H54 (cell line): Measurements from ENCODE around the gene AEBP2.

Experiments used
- DNase-seq: peaks from one replicate; pipeline ENCODE4 v3.0.0; 2011; ENCODE audit warnings: low spot score, mixed read lengths; ENCODE audit not compliant: insufficient read length
- FAIRE-seq: peaks from 3 replicates; lab custom pipeline; 2011; peaks lifted over from hg19 to GRCh38; lab: Jason Lieb, UNC
- POLR2A ChIP-seq: IDR thresholded peaks from 2 replicates; pipeline ENCODE4 v1.6.1; 2011; ENCODE audit warnings: low read depth, mild to moderate bottlenecking, low read length

Gene AEBP2

GRCh38 chr12:19431407-19432308 is 7.6 kb upstream of the AEBP2 start:
- FAIRE-seq, result no peak
- DNase-seq, result no peak
- TF ChIP-seq POLR2A, result no peak

DNA sequence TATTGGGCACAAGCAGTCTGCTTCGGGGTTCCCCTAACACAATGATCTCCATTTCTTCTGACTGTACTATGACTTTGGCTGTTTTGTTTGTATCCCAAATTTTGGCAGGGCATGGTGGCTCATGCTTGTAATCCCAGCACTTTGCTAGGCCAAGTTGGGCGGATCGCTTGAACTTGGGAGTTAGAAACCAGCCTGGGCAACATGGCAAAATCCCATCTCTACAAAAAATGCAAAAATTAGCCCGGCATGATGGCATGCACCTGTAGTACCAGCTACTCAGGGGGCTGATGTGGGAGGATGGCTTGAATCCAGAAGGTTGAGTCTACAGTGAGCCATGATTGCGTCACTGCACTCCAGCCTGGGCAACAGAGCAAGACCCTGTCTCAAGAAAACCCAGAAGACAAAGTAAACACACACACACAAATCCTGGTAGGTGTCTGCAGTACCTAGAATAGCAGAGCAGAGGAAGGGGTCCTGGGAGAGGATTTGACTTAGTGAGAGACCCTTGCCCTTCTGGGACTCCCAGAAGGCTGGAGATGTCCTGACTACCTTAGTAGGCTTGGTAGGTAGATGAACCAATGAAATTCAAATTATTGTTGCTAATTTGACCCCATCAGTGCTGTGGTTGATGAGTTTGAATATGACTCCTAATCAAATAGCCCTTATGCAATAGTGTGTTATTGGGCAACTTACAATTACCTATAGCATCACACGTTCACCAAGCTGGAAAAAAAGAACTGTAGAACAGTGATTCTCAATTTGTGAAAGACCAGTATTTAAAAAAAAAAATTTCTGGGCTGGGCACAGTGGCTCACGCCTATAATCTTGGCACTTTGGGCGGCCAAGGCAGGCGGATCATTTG is 6.8 kb upstream of the AEBP2 start:
- no peak for FAIRE-seq
- TF ChIP-seq POLR2A, result no peak
- no peak for DNase-seq

- DNase-seq (no peak), FAIRE-seq (no peak)
- TF ChIP-seq POLR2A, result no peak
Observed at GRCh38 chr12:19434538-19434937, 4.8 kb upstream of the AEBP2 start.

- TF ChIP-seq POLR2A, result no peak
- FAIRE-seq (no peak), DNase-seq (no peak)
Observed at GRCh38 chr12:19435831-19436497, 3.3 kb upstream of the AEBP2 start.

DNA sequence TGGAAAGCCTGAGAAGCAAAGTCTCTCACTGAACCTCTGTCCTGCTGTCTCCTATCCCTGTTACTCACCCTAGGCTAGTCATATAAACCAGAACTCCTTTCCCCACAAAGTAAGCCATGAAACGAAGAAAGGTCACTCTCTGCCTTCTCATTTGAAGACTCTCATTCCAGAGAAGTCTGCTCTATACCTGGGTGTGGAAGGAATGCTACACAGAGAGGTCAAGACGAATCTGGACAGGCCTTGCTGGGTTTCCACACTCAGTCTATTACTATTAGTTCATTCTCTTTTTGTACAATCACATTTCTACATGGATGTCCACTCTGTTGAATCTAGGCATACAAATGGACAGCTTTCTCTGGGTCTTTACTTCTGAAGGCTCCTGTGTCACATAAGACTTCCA is 2.4 kb upstream of the AEBP2 start:
- no peak for FAIRE-seq

DNA sequence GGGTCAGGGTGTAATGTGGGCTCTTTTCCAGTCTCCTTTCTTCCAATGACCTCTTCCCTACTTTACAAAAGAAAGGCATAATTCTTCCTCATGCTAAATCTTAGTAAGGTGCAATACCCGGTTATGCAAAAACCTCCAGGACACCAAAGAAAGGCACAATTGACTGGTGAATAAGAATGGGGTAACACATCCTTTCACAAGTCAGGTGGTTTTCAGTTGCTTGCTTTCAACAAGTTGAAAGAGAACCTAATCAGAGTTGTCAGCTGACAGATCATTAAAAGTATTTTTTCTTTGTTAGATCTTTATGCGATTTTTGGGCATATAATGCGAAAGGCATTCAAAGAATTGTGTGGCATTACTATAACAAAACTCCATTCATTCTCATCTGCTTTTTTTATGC is 1.3 kb upstream of the AEBP2 start:
- no peak for TF ChIP-seq POLR2A
- DNase-seq (no peak), FAIRE-seq (no peak)

More for the DNA sequence above, 2.4 kb upstream of the AEBP2 start:
- no peak for DNase-seq
- no peak for TF ChIP-seq POLR2A

GRCh38 chr12:19440019-19440858 is 947 bp downstream of the AEBP2 start:
- no peak for DNase-seq
- FAIRE-seq, result no peak
- TF ChIP-seq POLR2A, result no peak; the same call in 1 of the 2 replicates

GRCh38 chr12:19440916-19441315 is 1.6 kb downstream of the AEBP2 start:
- FAIRE-seq (no peak), DNase-seq (no peak)
- TF ChIP-seq POLR2A, result no peak

DNA sequence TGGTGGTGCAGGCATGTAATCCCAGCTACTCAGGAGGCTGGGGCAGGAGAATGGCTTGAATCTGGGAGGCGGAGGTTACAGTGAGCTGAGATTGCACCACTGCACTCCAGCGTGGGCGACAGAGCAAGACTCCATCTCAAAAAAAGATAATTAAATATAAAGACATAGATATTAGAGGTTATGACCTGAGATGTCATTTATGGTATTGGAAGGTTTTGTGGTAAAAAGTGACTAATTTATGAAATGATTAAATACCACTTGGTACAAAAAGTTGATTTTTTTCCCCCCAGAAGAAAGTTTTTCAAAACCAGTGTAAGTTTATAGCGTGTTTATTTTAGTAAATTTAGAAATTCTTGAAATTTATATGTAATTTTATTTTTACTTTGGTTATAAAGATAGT is 4.3 kb downstream of the AEBP2 start:
- FAIRE-seq (no peak), DNase-seq (no peak)
- no peak for TF ChIP-seq POLR2A

- FAIRE-seq (no peak), DNase-seq (no peak)
- TF ChIP-seq POLR2A, result no peak
Observed at GRCh38 chr12:19444097-19444496, 4.8 kb downstream of the AEBP2 start.

- FAIRE-seq (no peak), DNase-seq (no peak)
- TF ChIP-seq POLR2A, result no peak
Observed at GRCh38 chr12:19447386-19447785, 8.1 kb downstream of the AEBP2 start.

GRCh38 chr12:19449814-19450213 is 10.5 kb downstream of the AEBP2 start:
- DNase-seq (no peak), FAIRE-seq (no peak)
- TF ChIP-seq POLR2A, result no peak

- no peak for FAIRE-seq
- TF ChIP-seq POLR2A, result no peak
- no peak for DNase-seq
Observed at GRCh38 chr12:19450362-19450761, 11.1 kb downstream of the AEBP2 start.

DNA sequence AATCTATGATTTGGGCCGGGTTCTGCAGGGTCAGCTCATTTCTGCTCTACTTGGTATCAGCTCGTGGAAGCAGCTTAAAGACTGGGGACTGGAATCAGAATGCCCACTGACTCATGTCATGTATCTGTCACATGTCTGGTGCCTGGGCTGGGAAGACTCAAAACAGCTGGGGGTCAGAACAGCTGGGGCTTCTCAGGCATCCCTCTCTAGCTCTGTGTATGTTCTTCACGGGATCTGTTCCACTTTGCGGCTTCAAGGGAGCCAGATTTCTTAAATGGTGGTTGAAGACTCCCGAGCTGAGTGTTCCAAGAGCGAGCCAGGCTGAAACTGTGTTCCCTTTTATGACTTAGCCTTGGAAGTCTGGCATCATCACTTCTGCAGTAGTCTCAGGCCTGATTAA is 11.9 kb downstream of the AEBP2 start:
- no peak for FAIRE-seq
- DNase-seq, result no peak
- no peak for TF ChIP-seq POLR2A
